HG03097 (cell line): Measurements from ENCODE around the gene ZNF337.
"Not testable (repeated sequence)": the region's sequence is repeated elsewhere in the genome, so short reads cannot be mapped to it uniquely, and the experiment has no call there.

Experiments used
- ATAC-seq: cut with Tn5 transposase; IDR thresholded peaks from one replicate; pipeline ENCODE4 v1.9.1; 2021; ENCODE audit not compliant: unreplicated experiment, low FRiP score

ZNF337 gene

GRCh38 chr20:25632940-25633790 lies 63.5 kb downstream of the ZNF337 start:
- no peak for ATAC-seq

DNA sequence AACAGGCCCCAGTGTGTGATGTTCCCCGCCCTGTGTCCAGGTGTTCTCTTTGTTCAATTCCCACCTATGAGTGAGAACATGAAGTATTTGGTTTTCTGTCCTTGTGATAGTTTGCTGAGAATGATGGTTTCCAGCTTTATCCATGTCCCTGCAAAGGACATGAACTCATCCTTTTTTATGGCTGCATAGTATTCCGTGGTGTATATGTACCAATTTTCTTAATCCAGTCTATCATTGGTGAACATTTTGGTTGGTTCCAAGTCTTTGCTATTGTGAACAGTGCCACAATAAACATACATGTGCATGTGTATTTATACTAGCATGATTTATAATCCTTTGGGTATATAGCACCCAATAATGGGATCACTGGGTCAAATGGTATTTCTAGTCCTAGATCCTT lies 66.0 kb downstream of the ZNF337 start:
- ATAC-seq = not testable (repeated sequence)

GRCh38 chr20:25629816-25630499 lies 66.7 kb downstream of the ZNF337 start:
- no peak for ATAC-seq

GRCh38 chr20:25626779-25627178 lies 69.9 kb downstream of the ZNF337 start:
- ATAC-seq = no peak

DNA sequence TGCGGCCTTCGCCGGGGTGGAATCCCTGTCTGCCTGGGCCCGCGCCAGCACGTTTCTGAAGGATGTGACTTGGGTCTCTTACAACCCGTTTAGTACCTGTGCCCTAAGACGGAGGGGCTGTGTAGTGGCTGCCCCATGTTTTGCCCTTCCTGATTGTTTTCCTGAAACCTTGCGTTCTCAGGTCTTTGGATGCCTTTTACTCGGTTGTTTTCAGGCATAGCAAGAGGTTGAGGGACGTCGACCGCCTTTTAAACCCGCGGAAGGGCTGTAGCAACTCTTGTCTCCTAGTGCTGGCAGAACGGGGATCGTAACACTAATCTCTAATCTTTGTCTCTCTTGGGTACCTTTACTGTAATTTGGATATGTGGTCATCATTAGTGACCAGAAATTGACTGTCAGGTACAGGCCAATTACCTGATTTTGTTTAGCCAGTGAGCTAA lies 72.1 kb downstream of the ZNF337 start:
- no peak for ATAC-seq
